NCI-H345 treated with DMSO at 0.1 percent for 48 hours (cell line): ENCODE results near the gene PLK3.
A peak's percentile ranks its signal among the peaks of the same experiment; 100 is the strongest.
"Not testable (repeated sequence)": the region's sequence is repeated elsewhere in the genome, so short reads cannot be mapped to it uniquely, and the experiment has no call there.

Experiments
- DNase-seq: peaks from one replicate; lab custom pipeline; 2025; ENCODE audit not compliant: unreplicated experiment; lab: John Stamatoyannopoulos, UW

PLK3 gene

DNA sequence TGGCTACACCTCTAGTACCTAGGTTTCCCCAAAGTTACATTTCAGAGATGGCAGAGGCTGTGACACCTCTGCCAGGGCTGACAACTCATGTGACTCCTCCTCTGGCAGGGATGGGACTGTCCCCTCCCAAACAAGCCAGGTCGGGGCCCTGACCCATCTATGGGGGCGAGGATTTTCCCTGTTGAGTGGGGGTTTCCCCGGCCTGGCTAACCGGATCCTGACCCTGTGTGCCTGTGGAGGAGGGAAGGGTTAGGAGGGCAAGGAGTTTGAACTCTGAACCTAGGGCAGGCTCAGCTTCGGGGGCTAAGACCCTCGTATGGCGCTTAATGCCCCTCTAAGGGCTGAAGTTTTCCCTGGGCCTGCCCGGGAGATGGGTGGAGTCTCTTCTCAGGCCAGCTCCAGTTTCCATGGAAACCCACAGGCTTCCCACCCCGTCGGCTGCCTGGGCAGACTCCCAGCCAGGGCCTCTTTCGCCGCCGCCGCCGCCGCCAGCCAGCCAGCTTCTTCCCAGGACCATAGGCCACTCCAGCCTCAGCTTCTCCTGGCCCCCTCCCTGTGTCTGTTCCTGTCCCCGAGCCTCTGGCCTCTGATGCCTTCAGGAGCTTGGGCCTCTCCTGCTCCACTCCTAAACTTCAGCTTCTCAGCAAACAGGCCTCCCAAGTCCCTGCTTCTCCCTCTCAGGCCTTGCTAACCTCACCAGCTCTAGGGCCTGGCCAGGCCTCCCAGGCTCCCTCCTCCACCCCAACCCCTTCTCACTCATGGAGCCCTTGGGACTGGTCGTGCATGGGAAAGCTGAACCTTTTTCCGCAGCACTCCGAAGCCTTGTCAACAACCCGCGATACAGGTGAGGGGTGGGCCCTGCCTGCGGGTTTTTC lies 8.1 kb downstream of the PLK3 start, which contains the start of gene BTBD19:
BTBD19 (plus strand) TSS at position 461 of the 875 bp plus-strand sequence; CDS start at position 759, 298 bp downstream.
- DNase-seq, result no peak

DNA sequence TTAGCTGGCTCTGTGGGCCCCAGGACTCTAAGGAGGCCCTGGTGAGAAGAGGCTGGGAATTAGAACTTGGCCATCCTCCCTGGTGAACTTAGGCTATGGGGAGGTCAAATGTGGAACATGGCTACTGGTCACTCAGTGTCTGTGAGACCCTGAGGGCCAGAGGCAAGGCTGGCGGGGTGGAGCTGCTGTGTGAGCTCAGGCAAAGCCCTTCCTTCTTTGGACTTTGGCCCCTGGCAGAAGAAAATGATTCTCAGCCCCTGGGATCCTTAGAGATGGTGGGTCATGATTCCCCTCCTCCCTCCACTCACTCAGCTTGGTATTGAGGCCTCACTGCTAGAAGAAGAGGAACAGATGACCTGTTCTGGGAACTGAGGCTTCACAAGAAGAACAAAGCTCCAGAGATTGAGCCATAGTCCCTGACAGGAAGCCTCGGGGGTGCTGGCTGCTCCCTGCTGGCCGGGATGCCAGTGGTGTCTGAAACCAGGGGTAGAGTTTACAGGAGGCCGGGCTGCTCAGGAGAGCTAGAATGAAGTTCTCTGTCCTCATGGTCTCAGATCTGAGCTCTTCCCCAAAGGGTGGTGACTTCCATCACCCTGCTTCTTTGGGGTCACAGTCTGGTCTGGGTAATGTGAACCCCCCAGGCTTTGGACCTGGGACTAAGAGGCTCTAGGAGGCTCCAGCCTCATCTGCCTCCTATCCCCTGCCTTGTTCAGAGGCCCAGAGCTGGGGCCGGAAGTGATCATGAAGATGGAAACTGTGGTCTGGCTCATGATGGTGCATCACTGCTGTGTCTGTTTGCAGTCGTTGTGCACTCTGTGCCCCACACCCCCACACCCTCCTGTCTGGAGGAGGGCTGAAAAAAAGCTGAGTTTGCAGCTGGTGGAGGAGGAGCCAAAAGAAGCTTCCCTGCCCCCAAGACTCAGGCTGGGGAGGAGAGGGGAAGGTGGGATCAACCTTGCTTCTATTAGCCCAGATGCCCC lies 9.1 kb downstream of the PLK3 start:
- DNase-seq, result no peak

DNA sequence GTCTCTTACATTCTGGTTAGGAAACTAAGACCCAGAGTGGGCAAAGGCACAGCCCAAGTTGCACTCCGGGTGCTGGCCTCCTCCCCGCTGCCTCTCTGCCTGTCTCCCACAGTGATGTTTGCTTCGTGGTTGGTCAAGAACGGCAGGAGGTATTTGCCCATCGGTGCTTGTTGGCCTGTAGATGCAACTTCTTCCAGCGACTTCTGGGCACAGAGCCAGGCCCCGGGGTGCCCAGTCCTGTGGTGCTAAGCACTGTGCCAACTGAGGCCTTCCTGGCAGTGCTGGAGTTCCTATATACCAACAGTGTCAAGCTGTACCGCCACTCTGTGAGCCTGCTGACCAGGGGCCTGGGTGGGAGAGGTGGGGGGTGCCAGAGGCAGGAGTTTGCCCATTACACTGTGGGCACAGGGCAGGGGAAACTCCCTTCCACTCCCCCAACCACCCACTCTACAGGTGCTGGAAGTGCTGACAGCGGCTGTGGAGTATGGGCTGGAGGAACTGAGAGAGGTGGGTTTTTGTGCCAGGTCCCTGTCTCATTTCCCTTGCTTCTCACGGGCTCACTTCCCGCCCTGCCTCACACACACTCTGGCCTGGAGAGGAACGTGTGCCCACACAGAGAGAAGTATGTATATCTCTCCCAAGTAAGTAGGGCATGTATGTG lies 10.1 kb downstream of the PLK3 start:
- DNase-seq, result peak; percentile 26

GRCh38 chr1:44810762-44811105 lies 10.6 kb downstream of the PLK3 start:
- not testable (repeated sequence) for DNase-seq

DNA sequence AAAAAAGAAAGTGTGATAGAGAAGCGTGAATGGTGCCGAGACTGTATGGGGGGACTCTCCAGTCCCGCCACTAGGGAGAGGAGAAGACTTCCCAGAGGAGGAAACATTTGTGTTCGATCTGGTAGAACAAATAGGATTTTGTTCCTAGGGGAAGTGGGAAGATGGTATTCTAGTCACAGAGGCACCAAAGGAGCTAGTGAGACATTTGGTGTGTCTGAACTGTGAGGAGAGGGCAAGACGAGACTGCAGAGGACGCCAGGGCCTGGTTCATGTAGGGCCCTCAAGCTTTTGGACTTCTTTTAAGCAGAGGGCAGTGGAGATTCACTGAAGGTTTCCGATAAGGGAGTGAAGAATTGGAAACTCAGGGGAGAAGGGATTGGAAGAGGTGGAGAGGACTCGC lies 11.1 kb downstream of the PLK3 start:
- no peak for DNase-seq

- no peak for DNase-seq
These were observed 12.8 kb downstream of the PLK3 start for GRCh38 chr1:44812822-44813543.

GRCh38 chr1:44815926-44816325 lies 15.7 kb downstream of the PLK3 start:
- not testable (repeated sequence) for DNase-seq

GRCh38 chr1:44817307-44817706 lies 17.1 kb downstream of the PLK3 start:
- no peak for DNase-seq

- DNase-seq, result no peak
These were observed 17.8 kb downstream of the PLK3 start for GRCh38 chr1:44817771-44818495.

DNA sequence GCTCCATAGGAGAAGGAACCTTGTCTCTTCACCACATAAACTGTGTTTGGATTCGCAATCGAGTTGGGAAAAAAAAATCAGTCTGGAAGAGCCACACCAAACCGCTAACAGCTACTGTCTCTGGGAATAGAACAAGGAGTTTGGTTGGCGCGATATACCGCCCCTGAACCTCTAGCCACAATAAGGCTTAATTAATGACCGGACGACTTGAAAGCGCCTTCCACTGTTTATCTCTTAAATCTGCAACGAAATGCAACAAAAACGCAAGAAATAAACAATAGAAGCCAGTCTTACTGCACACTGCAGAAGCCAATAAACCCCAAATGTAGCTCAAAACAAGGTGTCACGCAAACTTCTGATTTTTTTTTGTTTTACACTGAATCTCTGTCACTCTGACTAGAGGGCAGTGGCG lies 19.0 kb downstream of the PLK3 start:
- no peak for DNase-seq

GRCh38 chr1:44819608-44820327 lies 19.6 kb downstream of the PLK3 start:
- no peak for DNase-seq

DNA sequence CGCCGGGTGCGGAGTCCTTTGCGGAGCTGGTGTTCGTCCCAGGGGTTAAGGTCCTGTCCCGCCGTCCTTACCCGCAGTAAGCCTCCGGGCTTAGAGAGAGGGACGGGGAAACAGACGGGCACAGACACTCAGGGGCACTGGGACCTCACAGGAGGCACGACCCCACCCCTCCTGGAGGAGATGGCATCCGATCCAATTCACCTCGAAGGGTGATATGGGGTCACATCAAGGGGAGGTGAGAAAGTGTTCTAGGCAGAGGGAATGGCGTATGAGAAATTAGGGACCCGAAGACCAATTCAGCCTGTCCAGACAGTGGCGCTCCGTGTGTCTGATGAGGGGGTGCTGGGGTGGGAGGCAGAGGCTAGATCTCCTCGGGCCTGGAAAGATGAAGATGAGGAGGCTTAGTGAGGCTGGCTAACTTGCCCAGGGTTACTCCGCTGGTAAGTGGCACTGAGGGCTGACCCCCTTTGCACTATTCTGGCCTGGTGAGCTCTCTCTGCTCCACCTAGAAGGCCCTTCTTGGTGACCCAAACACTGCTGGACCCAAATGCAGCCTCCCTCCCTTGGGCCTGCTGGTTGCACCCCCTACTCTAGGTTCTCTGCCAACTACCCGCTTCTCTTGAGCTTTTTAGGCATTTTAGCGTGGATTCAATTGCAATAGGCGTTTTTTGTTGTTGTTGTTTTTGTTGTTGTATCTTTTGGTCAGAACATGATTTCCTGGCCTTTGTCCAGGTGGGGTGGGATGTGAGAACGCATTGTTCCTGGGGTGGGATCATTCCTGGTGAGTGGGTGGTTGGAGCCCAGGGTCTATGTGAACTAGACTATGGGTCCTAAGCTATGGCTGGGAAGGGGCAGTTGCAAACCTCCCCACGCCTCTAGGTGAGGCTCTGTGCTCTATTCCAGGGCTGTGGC lies 20.4 kb downstream of the PLK3 start:
- DNase-seq, result no peak

DNA sequence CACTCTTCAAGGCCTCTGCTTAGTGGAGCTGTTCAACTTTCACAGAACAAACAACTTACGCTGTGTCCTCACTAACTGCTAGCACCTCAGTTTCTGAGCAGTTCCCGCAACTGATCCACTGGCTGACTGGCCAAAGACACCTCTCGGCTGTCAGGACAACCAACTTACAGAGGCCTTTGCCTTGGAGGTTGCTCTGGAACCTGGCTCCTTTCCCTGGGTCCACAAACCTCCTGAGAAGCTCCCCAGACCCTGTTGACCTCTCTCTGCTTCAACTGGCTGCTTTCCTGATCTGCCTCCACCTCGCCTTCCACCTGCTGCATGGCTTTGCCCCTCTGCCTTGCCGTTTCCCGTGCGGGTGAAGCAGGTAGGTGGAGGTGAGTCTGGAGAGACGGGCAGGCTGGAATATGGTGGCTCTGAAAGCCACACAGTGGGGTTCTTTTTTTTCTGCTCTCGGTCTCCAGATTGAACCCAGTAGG lies 21.1 kb downstream of the PLK3 start:
- DNase-seq, result no peak

GRCh38 chr1:44822131-44822701 lies 22.0 kb downstream of the PLK3 start:
- DNase-seq, result no peak

GRCh38 chr1:44822981-44823451 lies 22.8 kb downstream of the PLK3 start:
- DNase-seq, result no peak

DNA sequence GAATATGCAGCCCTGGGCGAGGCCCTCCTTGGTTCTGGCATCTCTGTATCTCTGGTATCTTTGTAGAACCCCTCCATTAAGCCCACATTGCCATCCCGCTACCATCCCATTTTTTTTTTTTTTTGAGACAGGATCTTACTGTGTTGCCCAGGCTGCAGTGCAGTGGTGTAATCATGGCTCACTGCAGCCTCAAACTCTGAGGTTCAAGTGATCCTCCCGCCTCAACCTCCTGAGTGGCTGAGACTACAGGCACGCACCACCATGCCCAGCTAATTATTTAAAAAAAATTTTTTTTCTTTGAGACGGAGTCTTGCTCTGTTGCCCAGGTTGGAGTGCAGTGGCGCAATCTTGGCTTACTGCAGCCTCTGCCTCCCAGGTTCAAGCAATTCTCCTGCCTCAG lies 24.2 kb downstream of the PLK3 start:
- not testable (repeated sequence) for DNase-seq

- no peak for DNase-seq
These were observed 26.4 kb downstream of the PLK3 start for GRCh38 chr1:44826375-44827196.
